Omental fat pad (tissue), 4 donors: ENCODE measurements around the gene CEP95. TPM values are rescaled to one million over a fixed set of nuclear protein-coding genes. Genes with fewer than 3 reads are reported as not detected.

ENCODE experiments used
- ATAC-seq: fragments of 150-250 bp; one replicate; pipeline ENCODE4 v1.9.1; 2016; ENCODE audit warnings: mild to moderate bottlenecking, moderate library complexity; ENCODE audit not compliant: low FRiP score
- DNase-seq: peaks from one replicate; pipeline ENCODE4 v3.0.0-alpha.2; 2019; ENCODE audit warnings: low spot score
- CTCF ChIP-seq, 3 donors: fragments of 450-650 bp; IDR thresholded peaks; one replicate each; pipeline ENCODE4 v1.5.1; 2016 to 2017; ENCODE audit warnings: antibody characterized with exemption in 3 of 3, mild to moderate bottlenecking in 3 of 3, moderate library complexity in 2 of 3
- small RNA-seq: library from RNA; depleted of rRNA; stranded (forward); fragments of <200 nt; gene quantifications from one replicate; pipeline ENCODE3, GENCODE V24; 2016
- total RNA-seq, 4 donors: library from RNA; depleted of rRNA; stranded (reverse); fragments of >200 nt; gene quantifications; one replicate each; pipeline ENCODE4 v1.1.0, GENCODE V29; 2016

The CEP95 gene
- total RNA-seq, 4 donors from 2014 or later: 30.4 to 60.5 (median 41.3) TPM

GRCh38 chr17:64580384-64581315 is 73.9 kb downstream of the CEP95 start:
- DNase-seq (no peak), ATAC-seq (no peak)
- TF ChIP-seq CTCF (IDR thresholded peaks at IDR 0.05): no peak

- TF ChIP-seq CTCF (IDR thresholded peaks at IDR 0.05): no peak
- DNase-seq: no peak
- no peak for ATAC-seq
Observed at GRCh38 chr17:64583038-64583437, 76.3 kb downstream of the CEP95 start.

- DNase-seq (no peak), ATAC-seq (no peak)
- TF ChIP-seq CTCF (IDR thresholded peaks at IDR 0.05): no peak
Observed at GRCh38 chr17:64585146-64585545, 78.4 kb downstream of the CEP95 start.

Small RNA genes lying within 50 kb of the gene (small RNA-seq; reads per million reads assigned to genes)
- gene AC009994.1 (not detected), gene ATP5MFP4 (not detected)

Other genes with a start within 250 kb of the CEP95 start
- gene TEX2, start 243.7 kb upstream of the CEP95 start, total RNA-seq: 100 to 1,000 TPM in 1 of 4 donors, 10 to 100 TPM in 3; 34.8 to 113 (median 85.2) TPM
- 100 to 1,000 TPM in 3 of 4 donors, 10 to 100 TPM in 1; 90.4 to 321 (median 206) TPM for gene PECAM1, start 116.1 kb upstream of the CEP95 start, total RNA-seq
- gene MILR1, start 57.9 kb upstream of the CEP95 start, total RNA-seq: 10 to 100 TPM in 3 of 4 donors, 1 to 10 TPM in 1; 7.1 to 25.1 (median 18.2) TPM
- 10 to 100 TPM in 2 of 4 donors, 1 to 10 TPM in 2; 6.3 to 27.3 (median 13.7) TPM for gene POLG2, start 9.9 kb upstream of the CEP95 start, total RNA-seq
- gene DDX5, start 688 bp upstream of the CEP95 start, total RNA-seq: 100 to 1,000 TPM; 584 to 997 (median 913) TPM
- gene SMURF2, start 155.3 kb downstream of the CEP95 start, total RNA-seq: 10 to 100 TPM; 26.8 to 38.1 (median 29.5) TPM